Measurements from ENCODE around the gene CYCS.

The CYCS gene

GRCh38 chr7:25125137-25125946 lies at the start of gene CYCS:
Gene CYCS, minus strand, starts transcription at chr7:25125260. Its CDS starts 1,141 bp downstream, at chr7:25124119.
- H3K27me3 ChIP-seq (ENCODE audit: insufficient read depth, low read depth), result no peaks in the 10 kb centered on the region
- peaks cover 28% of the 10 kb centered on the region for H3K4me1 ChIP-seq (ENCODE audit: low read depth, poor library complexity, severe bottlenecking)
- peak within 1 kb of the TSS; percentile 73 for H3K27ac ChIP-seq
- peaks cover 11% of the 10 kb centered on the region; the same call in 1 of the 2 replicates for H4K20me1 ChIP-seq (ENCODE audit: insufficient read depth)
- H3K36me3 ChIP-seq (ENCODE audit: insufficient read depth), result peaks cover 17% of the 10 kb centered on the region; the same call in 1 of the 2 replicates
- H3K4me3 ChIP-seq (IDR thresholded peaks at IDR 0.05; ENCODE audit: insufficient read depth, low read depth, low read length), result peak within 1 kb of the TSS; percentile 30
- H3K9ac ChIP-seq, result peak within 1 kb of the TSS; percentile 90
- peak within 1 kb of the TSS; percentile 95 for H3K4me2 ChIP-seq
- peak within 1 kb of the TSS; percentile 90 for H2AFZ ChIP-seq (ENCODE audit: low read depth)
- H3K79me2 ChIP-seq (ENCODE audit: insufficient read depth, low read depth), result peaks cover 28% of the 10 kb centered on the region
- TF ChIP-seq, protein P1, sequence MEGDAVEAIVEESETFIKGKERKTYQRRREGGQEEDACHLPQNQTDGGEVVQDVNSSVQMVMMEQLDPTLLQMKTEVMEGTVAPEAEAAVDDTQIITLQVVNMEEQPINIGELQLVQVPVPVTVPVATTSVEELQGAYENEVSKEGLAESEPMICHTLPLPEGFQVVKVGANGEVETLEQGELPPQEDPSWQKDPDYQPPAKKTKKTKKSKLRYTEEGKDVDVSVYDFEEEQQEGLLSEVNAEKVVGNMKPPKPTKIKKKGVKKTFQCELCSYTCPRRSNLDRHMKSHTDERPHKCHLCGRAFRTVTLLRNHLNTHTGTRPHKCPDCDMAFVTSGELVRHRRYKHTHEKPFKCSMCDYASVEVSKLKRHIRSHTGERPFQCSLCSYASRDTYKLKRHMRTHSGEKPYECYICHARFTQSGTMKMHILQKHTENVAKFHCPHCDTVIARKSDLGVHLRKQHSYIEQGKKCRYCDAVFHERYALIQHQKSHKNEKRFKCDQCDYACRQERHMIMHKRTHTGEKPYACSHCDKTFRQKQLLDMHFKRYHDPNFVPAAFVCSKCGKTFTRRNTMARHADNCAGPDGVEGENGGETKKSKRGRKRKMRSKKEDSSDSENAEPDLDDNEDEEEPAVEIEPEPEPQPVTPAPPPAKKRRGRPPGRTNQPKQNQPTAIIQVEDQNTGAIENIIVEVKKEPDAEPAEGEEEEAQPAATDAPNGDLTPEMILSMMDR (conservative IDR thresholded peaks at IDR 0.05; ENCODE audit: low read depth, low read length), result no peak

DNA sequence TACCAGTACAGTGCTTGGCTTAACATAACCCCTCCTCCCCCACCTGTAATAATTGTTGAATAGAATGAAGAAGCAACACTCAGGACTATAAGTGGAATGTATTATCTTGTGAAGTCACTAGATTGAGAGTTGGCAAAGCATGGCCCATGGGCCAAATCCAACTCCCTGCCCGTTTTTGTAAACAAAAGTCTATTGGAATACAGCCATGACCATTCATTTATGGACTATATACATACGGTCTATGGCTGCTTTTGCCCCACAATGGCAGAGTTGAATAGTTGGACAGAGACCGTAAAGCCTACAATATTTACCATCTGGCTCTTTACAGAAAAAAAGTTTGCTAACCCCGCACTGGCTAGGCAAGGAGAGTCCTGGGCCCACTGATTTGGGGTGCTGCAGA lies 48.1 kb upstream of the CYCS start:
- Histone ChIP-seq H3K27ac (no peak overlapping the region), H4K20me1 (ENCODE audit: insufficient read depth) (no peaks in the 10 kb centered on the region), H3K27me3 (ENCODE audit: insufficient read depth, low read depth) (no peaks in the 10 kb centered on the region), H2AFZ (ENCODE audit: low read depth) (no peak overlapping the region), H3K4me2 (no peak overlapping the region), H3K4me3 (IDR thresholded peaks at IDR 0.05; ENCODE audit: insufficient read depth, low read depth, low read length) (no peak overlapping the region), H3K4me1 (ENCODE audit: low read depth, poor library complexity, severe bottlenecking) (peaks cover 6% of the 10 kb centered on the region), H3K36me3 (ENCODE audit: insufficient read depth) (no peaks in the 10 kb centered on the region), H3K79me2 (ENCODE audit: insufficient read depth, low read depth) (no peaks in the 10 kb centered on the region), H3K9ac (no peak overlapping the region)
- TF ChIP-seq, protein P1 (conservative IDR thresholded peaks at IDR 0.05; ENCODE audit: low read depth, low read length), result no peak

- Histone ChIP-seq H3K27me3 (ENCODE audit: insufficient read depth, low read depth) (no peaks in the 10 kb centered on the region), H3K36me3 (ENCODE audit: insufficient read depth) (no peaks in the 10 kb centered on the region)
- TF ChIP-seq, protein P1 (conservative IDR thresholded peaks at IDR 0.05; ENCODE audit: low read depth, low read length), result no peak
Observed at GRCh38 chr7:25171516-25171915, 46.5 kb upstream of the CYCS start.

GRCh38 chr7:25171071-25171470 lies 46.0 kb upstream of the CYCS start:
- H3K79me2 ChIP-seq (ENCODE audit: insufficient read depth, low read depth), result no peaks in the 10 kb centered on the region
- H4K20me1 ChIP-seq (ENCODE audit: insufficient read depth), result no peaks in the 10 kb centered on the region
- H3K4me3 ChIP-seq (IDR thresholded peaks at IDR 0.05; ENCODE audit: insufficient read depth, low read depth, low read length), result no peak overlapping the region
- no peak overlapping the region for H2AFZ ChIP-seq (ENCODE audit: low read depth)
- H3K27me3 ChIP-seq (ENCODE audit: insufficient read depth, low read depth), result no peaks in the 10 kb centered on the region
- H3K4me2 ChIP-seq, result no peak overlapping the region
- no peak overlapping the region for H3K9ac ChIP-seq
- H3K36me3 ChIP-seq (ENCODE audit: insufficient read depth), result no peaks in the 10 kb centered on the region
- H3K4me1 ChIP-seq (ENCODE audit: low read depth, poor library complexity, severe bottlenecking), result peaks cover 6% of the 10 kb centered on the region
- TF ChIP-seq, protein P1 (conservative IDR thresholded peaks at IDR 0.05; ENCODE audit: low read depth, low read length), result no peak
- no peak overlapping the region for H3K27ac ChIP-seq

More at GRCh38 chr7:25171516-25171915, 46.5 kb upstream of the CYCS start:
- Histone ChIP-seq H3K27ac (no peak overlapping the region), H3K9ac (no peak overlapping the region), H4K20me1 (ENCODE audit: insufficient read depth) (no peaks in the 10 kb centered on the region), H2AFZ (ENCODE audit: low read depth) (no peak overlapping the region), H3K4me2 (no peak overlapping the region), H3K4me1 (ENCODE audit: low read depth, poor library complexity, severe bottlenecking) (peaks cover 6% of the 10 kb centered on the region), H3K4me3 (IDR thresholded peaks at IDR 0.05; ENCODE audit: insufficient read depth, low read depth, low read length) (no peak overlapping the region), H3K79me2 (ENCODE audit: insufficient read depth, low read depth) (no peaks in the 10 kb centered on the region)
